Loucy (cell line): Measurements from ENCODE around the gene CCDC107.
A peak's percentile ranks its signal among the peaks of the same experiment; 100 is the strongest.

ENCODE experiments used
- H2AFZ ChIP-seq: fragments of 200-600 bp; sonication (generic); 2 replicates; pipeline ENCODE4 v1.6.0; 2016; ENCODE audit warnings: antibody characterized with exemption, mild to moderate bottlenecking, low read length, moderate library complexity
- H3F3A ChIP-seq: fragments of 200-600 bp; 2 replicates; pipeline ENCODE4 v1.6.0; 2016; ENCODE audit warnings: antibody characterized with exemption, low read depth, mild to moderate bottlenecking
- H3K27me3 ChIP-seq: fragments of 200-600 bp; sonication (generic); 2 replicates; pipeline ENCODE4 v1.6.1; 2014; ENCODE audit warnings: low read length, mild to moderate bottlenecking; ENCODE audit not compliant: insufficient read depth, poor library complexity, severe bottlenecking
- H3K36me3 ChIP-seq: fragments of 200-600 bp; sonication (generic); 2 replicates; pipeline ENCODE4 v1.6.1; 2016; ENCODE audit warnings: low read length; ENCODE audit not compliant: insufficient read depth
- H3K4me1 ChIP-seq: fragments of 200-600 bp; sonication (generic); 2 replicates; pipeline ENCODE4 v1.5.1; 2014; ENCODE audit warnings: low read length, mild to moderate bottlenecking; ENCODE audit not compliant: insufficient read depth, poor library complexity, severe bottlenecking
- H3K4me2 ChIP-seq: fragments of 200-600 bp; sonication (generic); 2 replicates; pipeline ENCODE4 v1.6.0; 2014; ENCODE audit warnings: antibody characterized with exemption, low read length, low read depth, mild to moderate bottlenecking; ENCODE audit not compliant: poor library complexity, severe bottlenecking
- H3K4me3 ChIP-seq: fragments of 200-600 bp; sonication (generic); 2 replicates; pipeline ENCODE4 v1.5.1; 2014; ENCODE audit warnings: low read length, mild to moderate bottlenecking, mixed read lengths; ENCODE audit not compliant: poor library complexity, severe bottlenecking
- H3K79me2 ChIP-seq: fragments of 200-600 bp; sonication (generic); 2 replicates; pipeline ENCODE4 v1.6.1; 2014; ENCODE audit warnings: low read length; ENCODE audit not compliant: insufficient read depth
- H3K9ac ChIP-seq: fragments of 200-600 bp; sonication (generic); 2 replicates; pipeline ENCODE4 v1.6.0; 2014; ENCODE audit warnings: mild to moderate bottlenecking, low read depth, low read length, moderate library complexity; ENCODE audit not compliant: poor library complexity, severe bottlenecking
- H3K9me2 ChIP-seq: fragments of 200-600 bp; sonication (generic); replicated peaks from 2 replicates; pipeline ENCODE4 v1.6.1; 2016; ENCODE audit warnings: low read depth, low read length, mixed read lengths
- H3K9me3 ChIP-seq: fragments of 200-600 bp; sonication (generic); 2 replicates; pipeline ENCODE4 v1.6.1; 2014; ENCODE audit warnings: mild to moderate bottlenecking, antibody characterized with exemption, low read length, low read depth; ENCODE audit not compliant: insufficient read depth
- H4K20me1 ChIP-seq: fragments of 200-600 bp; sonication (generic); 2 replicates; pipeline ENCODE4 v1.6.0; 2014; ENCODE audit warnings: antibody characterized with exemption, low read length, mild to moderate bottlenecking; ENCODE audit not compliant: insufficient read depth, poor library complexity, severe bottlenecking
- CTCF ChIP-seq: fragments of 200-600 bp; sonication (generic); conservative IDR thresholded peaks from 2 replicates; pipeline ENCODE4 v1.5.1; 2014; ENCODE audit warnings: mild to moderate bottlenecking, antibody characterized with exemption, low read length
- EZH2phosphoT487 ChIP-seq: fragments of 200-600 bp; IDR thresholded peaks from 2 replicates; pipeline ENCODE4 v1.6.1; 2018; ENCODE audit warnings: antibody characterized with exemption, mild to moderate bottlenecking, moderate library complexity, borderline replicate concordance

Gene CCDC107

GRCh38 chr9:35615981-35616680 lies 42.0 kb upstream of the CCDC107 start:
- Histone ChIP-seq H2AFZ (no peak overlapping the region), H3K4me3 (no peak overlapping the region), H3K9me3 (no peaks in the 10 kb centered on the region), H3K4me2 (peak overlapping the region; percentile 12), H3F3A (peaks cover 11% of the 10 kb centered on the region), H3K36me3 (no peaks in the 10 kb centered on the region), H4K20me1 (no peaks in the 10 kb centered on the region), H3K4me1 (peaks cover 50% of the 10 kb centered on the region), H3K9ac (peak overlapping the region; percentile 16), H3K79me2 (peaks cover 31% of the 10 kb centered on the region; the same call in 1 of the 2 replicates), H3K9me2 (no peaks in the 10 kb centered on the region), H3K27me3 (no peaks in the 10 kb centered on the region)
- TF ChIP-seq CTCF (no peak), EZH2phosphoT487 (no peak)

DNA sequence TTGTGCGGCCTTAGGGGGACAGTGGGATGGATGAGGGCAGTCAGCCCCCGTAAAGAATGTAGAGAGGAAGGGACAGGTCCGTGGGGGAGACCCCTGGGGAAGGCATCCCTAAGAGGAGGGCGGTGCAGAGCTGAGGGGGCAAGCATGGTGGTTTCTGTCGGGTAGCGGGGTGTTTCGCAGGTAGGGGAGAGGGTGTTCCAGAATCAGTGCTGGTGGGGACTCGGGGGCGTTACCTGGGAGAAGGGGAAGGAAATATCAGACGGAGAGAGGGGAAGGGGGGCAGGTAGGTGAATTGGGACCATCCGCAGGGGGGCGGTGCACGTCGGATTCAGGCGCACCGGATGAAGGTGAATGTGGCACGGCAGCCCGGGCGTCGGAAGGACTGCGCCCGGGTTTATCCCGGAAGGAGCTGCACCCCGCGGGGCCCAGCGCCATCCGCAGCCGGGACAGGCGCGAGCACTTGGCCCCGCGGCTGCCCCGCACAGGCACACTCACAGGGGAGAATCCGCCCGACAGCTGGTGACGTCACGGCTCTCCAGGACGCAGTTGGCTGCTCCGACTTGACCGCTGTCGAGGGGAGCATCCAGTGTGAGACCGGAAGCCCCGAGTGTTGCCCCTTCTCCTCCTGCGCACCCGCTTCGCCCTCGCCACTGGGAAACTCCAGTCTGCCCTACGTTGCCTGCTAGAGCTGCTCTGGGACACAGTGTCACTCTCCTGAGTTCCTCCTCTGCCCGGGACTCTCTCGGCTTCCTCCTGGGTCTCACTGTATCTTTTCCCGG lies 41.2 kb upstream of the CCDC107 start:
- H4K20me1 ChIP-seq: no peaks in the 10 kb centered on the region
- H3K79me2 ChIP-seq: peaks cover 31% of the 10 kb centered on the region; the same call in 1 of the 2 replicates
- no peaks in the 10 kb centered on the region for H3K27me3 ChIP-seq
- TF ChIP-seq CTCF (no peak), EZH2phosphoT487 (no peak)
- H3F3A ChIP-seq: peaks cover 11% of the 10 kb centered on the region
- peaks cover 57% of the 10 kb centered on the region for H3K4me1 ChIP-seq
- no peak overlapping the region for H2AFZ ChIP-seq
- no peaks in the 10 kb centered on the region for H3K9me2 ChIP-seq
- H3K9ac ChIP-seq: peak overlapping the region; percentile 89
- no peaks in the 10 kb centered on the region for H3K9me3 ChIP-seq
- H3K4me3 ChIP-seq: no peak overlapping the region
- no peaks in the 10 kb centered on the region for H3K36me3 ChIP-seq
- peak overlapping the region; percentile 99 for H3K4me2 ChIP-seq

DNA sequence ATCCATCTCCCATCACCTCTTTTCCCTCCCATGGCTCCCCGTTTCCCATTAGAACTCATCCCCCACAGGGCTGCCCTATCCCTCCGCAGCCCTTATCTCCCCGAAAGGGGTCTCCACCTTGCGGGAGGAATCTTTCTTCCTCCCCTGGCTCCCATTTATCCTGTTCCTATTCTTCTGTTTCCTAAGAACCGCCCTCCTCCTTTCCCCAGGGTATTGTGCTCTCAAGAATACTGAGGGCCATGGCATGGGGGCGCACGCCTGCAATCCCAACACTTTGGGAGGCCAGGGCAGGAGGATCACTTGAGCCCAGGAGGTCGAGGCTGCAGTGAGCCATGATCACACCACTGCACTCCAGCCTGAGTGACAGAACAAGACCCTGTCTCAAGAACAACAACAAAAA lies 40.5 kb upstream of the CCDC107 start:
- peaks cover 61% of the 10 kb centered on the region for H3K4me1 ChIP-seq
- H2AFZ ChIP-seq: no peak overlapping the region
- H4K20me1 ChIP-seq: no peaks in the 10 kb centered on the region
- no peaks in the 10 kb centered on the region for H3K36me3 ChIP-seq
- H3K9ac ChIP-seq: peak overlapping the region; percentile 89
- peaks cover 11% of the 10 kb centered on the region for H3F3A ChIP-seq
- H3K4me3 ChIP-seq: peak overlapping the region; percentile 74
- H3K4me2 ChIP-seq: peak overlapping the region; percentile 99
- H3K9me2 ChIP-seq: no peaks in the 10 kb centered on the region
- H3K79me2 ChIP-seq: peaks cover 31% of the 10 kb centered on the region; the same call in 1 of the 2 replicates
- H3K27me3 ChIP-seq: no peaks in the 10 kb centered on the region
- TF ChIP-seq CTCF (no peak), EZH2phosphoT487 (no peak)
- no peaks in the 10 kb centered on the region for H3K9me3 ChIP-seq
